K562 (cell line): ENCODE measurements around the gene DGKB. TPM values are rescaled to one million over a fixed set of nuclear protein-coding genes. Genes with fewer than 3 reads are reported as not detected.

Experiments used
- ATAC-seq: fragments of 200-7000 bp; cut with Tn5 transposase; 3 replicates; pipeline ENCODE4 v1.9.1; 2020; ENCODE audit warnings: moderate library complexity
- BruUV-seq: library from RNA; stranded (reverse); fragments of 400-500 nt; replicated peaks from 2 replicates; lab custom pipeline; 2021; lab: Mats Ljungman, UMichigan
- CTCF ChIA-PET: fragments of 300-600 bp; formaldehyde crosslinking; extraction: SDS; loops from one replicate; lab custom pipeline; 2021; ENCODE audit warnings: low intra/inter-chr PET ratio; lab: Yijun Ruan, JAX
- POLR2A ChIA-PET: fragments of 300-600, 350-650 bp; sonication (Branson Sonifier 250); formaldehyde crosslinking; extraction: SDS; loops from one replicate; lab custom pipeline; 2021; ENCODE audit warnings: antibody characterized with exemption, inconsistent platforms; lab: Yijun Ruan, JAX
- DNase-seq, 4 experiments: peaks; one replicate each; pipeline versions ENCODE4 v3.0.0 to v3.0.0-alpha.2; 2011 to 2018; ENCODE audit warnings: low spot score in 3 of 4, mixed read lengths in 3 of 4; ENCODE audit errors: extremely low read depth in 1 of 4
- FAIRE-seq: peaks from 2 replicates; lab custom pipeline; 2011; peaks lifted over from hg19 to GRCh38; lab: Jason Lieb, UNC
- H2AFZ ChIP-seq: 2 replicates; pipeline ENCODE4 v1.6.0; 2011; ENCODE audit warnings: low read depth, low read length, control low read depth, inconsistent platforms
- H3K27ac ChIP-seq: fragments of 200-600 bp; 3 replicates; pipeline ENCODE4 v1.8.0; 2011; ENCODE audit warnings: low read depth, mild to moderate bottlenecking, control low read depth, inconsistent platforms, low read length, moderate library complexity, mixed read lengths; ENCODE audit errors: extremely low read depth
- H3K27me3 ChIP-seq, 2 experiments: fragments of 300-600 bp in 1 of 2; 2 replicates in 1 of 2; 3 replicates in 1 of 2; pipeline versions ENCODE4 v1.6.0 to v1.8.0; 2011; ENCODE audit warnings: inconsistent platforms in 2 of 2, low read length in 2 of 2, mild to moderate bottlenecking in 1 of 2, mixed read lengths in 1 of 2, moderate library complexity in 1 of 2; ENCODE audit not compliant: control insufficient read depth in 2 of 2, insufficient read depth in 2 of 2
- H3K36me3 ChIP-seq: fragments of 300-600 bp; 3 replicates; pipeline ENCODE4 v1.8.0; 2011; ENCODE audit warnings: mild to moderate bottlenecking, low read length, inconsistent platforms; ENCODE audit not compliant: control insufficient read depth, insufficient read depth
- H3K4me1 ChIP-seq, 2 experiments: fragments of 200-600 bp in 1 of 2; replicated peaks in 1 of 2; 2 replicates in 1 of 2; 3 replicates in 1 of 2; pipeline versions ENCODE4 v1.5.1 to v1.8.0; 2011; ENCODE audit warnings: inconsistent platforms in 2 of 2, low read length in 2 of 2, mild to moderate bottlenecking in 1 of 2, mixed read lengths in 1 of 2, moderate library complexity in 1 of 2; ENCODE audit not compliant: control insufficient read depth in 2 of 2, insufficient read depth in 2 of 2
- H3K4me2 ChIP-seq: 2 replicates; pipeline ENCODE4 v1.6.1; 2011; ENCODE audit warnings: low read length, control low read depth, inconsistent platforms, mixed read lengths; ENCODE audit not compliant: insufficient read depth
- H3K4me3 ChIP-seq: fragments of 200-600 bp; sonication (generic), shearing (Covaris generic); 2 replicates; pipeline ENCODE4 v1.5.1; 2016; ENCODE audit warnings: control low read depth, inconsistent platforms
- H3K79me2 ChIP-seq: fragments of 200-600 bp; 3 replicates; pipeline ENCODE4 v1.8.0; 2011; ENCODE audit warnings: low read length, inconsistent platforms; ENCODE audit not compliant: control insufficient read depth, insufficient read depth
- H3K9ac ChIP-seq, 2 experiments: 2 replicates each; pipeline versions ENCODE4 v1.6.0 to v1.6.1; 2011; ENCODE audit warnings: low read depth in 2 of 2, low read length in 2 of 2, control low read depth in 1 of 2, inconsistent platforms in 1 of 2, mild to moderate bottlenecking in 1 of 2, mixed read lengths in 1 of 2; ENCODE audit not compliant: insufficient read depth in 1 of 2
- H3K9me1 ChIP-seq: one replicate; pipeline ENCODE4 v1.6.0; 2011; ENCODE audit warnings: inconsistent platforms, mild to moderate bottlenecking, low read length, moderate library complexity; ENCODE audit not compliant: control insufficient read depth, insufficient read depth
- H3K9me3 ChIP-seq: replicated peaks from 2 replicates; pipeline ENCODE4 v1.5.1; 2011; ENCODE audit warnings: low read depth, low read length, inconsistent platforms; ENCODE audit not compliant: control insufficient read depth, insufficient read depth
- H4K20me1 ChIP-seq: replicated peaks from 2 replicates; pipeline ENCODE4 v1.6.1; 2011; ENCODE audit warnings: low read length, inconsistent platforms, mixed read lengths; ENCODE audit not compliant: control insufficient read depth, insufficient read depth
- ASH1L ChIP-seq: fragments of 450-650 bp; IDR thresholded peaks from 2 replicates; pipeline ENCODE4 v1.6.1; 2018; ENCODE audit warnings: borderline replicate concordance, mild to moderate bottlenecking, low read depth; ENCODE audit not compliant: partially characterized antibody
- CBX3 ChIP-seq, 2 experiments: IDR thresholded peaks; 1 replicate in 1 of 2; 2 replicates in 1 of 2; pipeline ENCODE4 v1.6.1; 2012; ENCODE audit warnings: inconsistent platforms in 2 of 2, low read length in 2 of 2, borderline replicate concordance in 1 of 2, control low read depth in 1 of 2
- CEBPG ChIP-seq, 3 experiments: fragments of 200-800 bp in 1 of 3; sonication (Bioruptor generic) in 1 of 3; sonication (generic) in 1 of 3; formaldehyde crosslinking in 1 of 3; IDR thresholded peaks in 2 of 3; conservative IDR thresholded peaks in 1 of 3; 2 replicates each; pipeline versions ENCODE4 v1.6.1 to v1.8.0; 2016 to 2022; ENCODE audit warnings: missing compliant biosample characterization in 2 of 3, missing genetic modification characterization in 2 of 3, mild to moderate bottlenecking in 1 of 3, missing genetic modification reagents in 1 of 3
- E2F1 ChIP-seq: sonication (generic); formaldehyde crosslinking; IDR thresholded peaks from 2 replicates; pipeline ENCODE4 v1.8.1; 2023; ENCODE audit warnings: mild to moderate bottlenecking, missing genetic modification reagents, moderate library complexity
- EHMT2 ChIP-seq: fragments of 450-650 bp; IDR thresholded peaks from 2 replicates; pipeline ENCODE4 v1.6.1; 2018; ENCODE audit warnings: antibody characterized with exemption
- GATA2 ChIP-seq: sonication (generic); formaldehyde crosslinking; IDR thresholded peaks from 2 replicates; pipeline ENCODE4 v1.4.0; 2020; ENCODE audit warnings: mild to moderate bottlenecking, missing genetic modification reagents
- KAT2B ChIP-seq: IDR thresholded peaks from one replicate; pipeline ENCODE4 v1.6.1; 2012; ENCODE audit warnings: low read depth, mild to moderate bottlenecking, control low read depth, inconsistent platforms, low read length, moderate library complexity
- MAZ ChIP-seq, 2 experiments: fragments of 450-650 bp in 1 of 2; sonication (generic) in 1 of 2; formaldehyde crosslinking; IDR thresholded peaks in 1 of 2; conservative IDR thresholded peaks in 1 of 2; 2 replicates each; pipeline versions ENCODE4 v1.4.0 to v1.5.0; 2020; ENCODE audit warnings: mild to moderate bottlenecking in 1 of 2, missing genetic modification reagents in 1 of 2
- MLLT1 ChIP-seq, 2 experiments: fragments of 450-650 bp; IDR thresholded peaks; 2 replicates each; pipeline ENCODE4 v1.6.1; 2016
- PKNOX1 ChIP-seq: fragments of 450-650 bp; IDR thresholded peaks from 2 replicates; pipeline ENCODE4 v1.6.1; 2016
- POLR2AphosphoS2 ChIP-seq: IDR thresholded peaks from 2 replicates; pipeline ENCODE4 v1.6.1; 2012; ENCODE audit warnings: low read length, improper control_type of control experiment
- RFX7 ChIP-seq: fragments of 250-450 bp; sonication (Bioruptor Pico); IDR thresholded peaks from 2 replicates; pipeline ENCODE4 v1.5.1; 2021; ENCODE audit warnings: mild to moderate bottlenecking
- ZNF696 ChIP-seq: fragments of 250-450 bp; sonication (Bioruptor Pico); conservative IDR thresholded peaks from 2 replicates; pipeline ENCODE4 v1.4.0; 2020; ENCODE audit warnings: mild to moderate bottlenecking, moderate library complexity
- WGBS: fragments of 100-300 bp; shearing (Covaris generic); methylation state at CpG from one replicate; pipeline ENCODE4 v1.1.6; 2016; ENCODE audit warnings: low coverage, mixed read lengths; ENCODE audit not compliant: insufficient coverage; ENCODE audit errors: missing lambda C conversion rate; 5-methylcytosine and 5-hydroxymethylcytosine counted together
- in situ Hi-C: fragments of 300-500 bp; cut with MboI; formaldehyde crosslinking; loops from 4 replicates; pipeline ENCODE4 v1.15.0; 2018; ENCODE audit warnings: inconsistent platforms, mixed read lengths
- intact Hi-C: fragments of 100-400 bp; cut with micrococcal nuclease; formaldehyde crosslinking; loops from 2 replicates; pipeline ENCODE4 v1.14.2; 2022
- polyA plus RNA-seq, 8 experiments: library from polyadenylated mRNA; depleted of rRNA in 4 of 8; stranded (reverse) in 5 of 8; unstranded in 3 of 8; fragments of >200 nt; fragmentation: Nextera tagmentation in 2 of 8; fragmentation: Illumina TruSeq in 1 of 8; extraction: Ambion mirVana in 2 of 8; extraction: Trizol in 1 of 8; gene quantifications; 2 replicates each; pipeline versions ENCODE4 v1.2.1 to v1.2.3, GENCODE V29; 2011 to 2014; ENCODE audit warnings: inconsistent platforms in 1 of 8, missing spikeins in 1 of 8
- total RNA-seq, 7 experiments: library from RNA; depleted of rRNA in 6 of 7; stranded (reverse); fragments of >200 nt in 6 of 7; fragmentation: Illumina TruSeq in 2 of 7; extraction: Trizol in 2 of 7; gene quantifications; 2 replicates each; pipeline versions ENCODE4 v1.2.1 to v1.2.3, GENCODE V29; 2011 to 2021; ENCODE audit warnings: low replicate concordance in 1 of 7

DGKB gene
- total and polyA plus RNA-seq, 9 of the 15 experiments (the other 6 are each of a cell fraction or from before 2014, with no cell fraction given), result 0.01 TPM; not detected in 8

GRCh38 chr7:14888962-14889361 is 13.6 kb downstream of the DGKB start:
- Histone ChIP-seq H3K79me2 (no peaks in the 10 kb centered on the region), H3K4me1 (no peaks in the 10 kb centered on the region), H3K27ac (no peak overlapping the region), H3K9me3 (no peaks in the 10 kb centered on the region), H4K20me1 (no peaks in the 10 kb centered on the region), H3K27me3 (no peaks in the 10 kb centered on the region), H3K9me1 (no peaks in the 10 kb centered on the region), H3K9ac (no peak overlapping the region), H3K4me2 (no peak overlapping the region), H2AFZ (no peak overlapping the region), H3K36me3 (no peaks in the 10 kb centered on the region), H3K4me3 (no peak overlapping the region)
- CTCF ChIA-PET, result no interaction called here
- BruUV-seq, result no TSS peak
- ATAC-seq (no peak), FAIRE-seq (no peak), DNase-seq (no peak)
- TF ChIP-seq RFX7 (CRISPR knock-in tag) (no peak), CEBPG (CRISPR knock-in tag; IDR thresholded peaks at IDR 0.05) (no peak), CEBPG (tag; conservative IDR thresholded peaks at IDR 0.05 in 1 of 2, IDR thresholded peaks at IDR 0.05 in 1 of 2) (no peak)
- in situ Hi-C loops (no loop called here), intact Hi-C loops (no loop called here)
- 7% methylated on average over 1 of the region's 1 CpG for WGBS
- POLR2A ChIA-PET, result no interaction called here

GRCh38 chr7:14886533-14886932 is 16.0 kb downstream of the DGKB start:
- TF ChIP-seq GATA2 (CRISPR knock-in tag) (no peak), MLLT1 (IDR thresholded peaks at IDR 0.05) (no peak), KAT2B (no peak), PKNOX1 (no peak), POLR2AphosphoS2 (no peak), CBX3 (IDR thresholded peaks at IDR 0.05; ENCODE audit: borderline replicate concordance in 1 of 2, low read length in 2 of 2) (no peak), EHMT2 (no peak), ZNF696 (CRISPR knock-in tag) (no peak), E2F1 (no peak), ASH1L (no peak), MAZ (CRISPR knock-in tag; conservative IDR thresholded peaks at IDR 0.05 in 1 of 2, IDR thresholded peaks at IDR 0.05 in 1 of 2) (no peak)

More at GRCh38 chr7:14886533-14886932, 16.0 kb downstream of the DGKB start:
- CTCF ChIA-PET, result no interaction called here
- BruUV-seq, result no TSS peak
- ATAC-seq (no peak), DNase-seq (no peak), FAIRE-seq (no peak)
- H3K27me3 ChIP-seq, result no peaks in the 10 kb centered on the region
- in situ Hi-C loops, result no loop called here
- no peaks in the 10 kb centered on the region for H3K36me3 ChIP-seq
- H3K4me3 ChIP-seq, result no peak overlapping the region
- intact Hi-C loops, result no loop called here
- no peaks in the 10 kb centered on the region for H4K20me1 ChIP-seq
- no peak overlapping the region for H3K4me2 ChIP-seq
- no peak overlapping the region for H3K27ac ChIP-seq
- H3K79me2 ChIP-seq, result no peaks in the 10 kb centered on the region
- POLR2A ChIA-PET, result no interaction called here
- H3K4me1 ChIP-seq, result no peaks in the 10 kb centered on the region
- H3K9ac ChIP-seq, result no peak overlapping the region
- no peak overlapping the region for H2AFZ ChIP-seq
- no peaks in the 10 kb centered on the region; the same call in 1 of the 2 replicates for H3K9me3 ChIP-seq
- H3K9me1 ChIP-seq, result no peaks in the 10 kb centered on the region
- WGBS, result 3% methylated on average over 3 of the region's 3 CpGs
